SU-DHL-6 (cell line): ENCODE measurements around the gene SALL1.

Experiments
- EZH2phosphoT487 ChIP-seq: fragments of 200-600 bp; sonication (generic), shearing (Covaris generic); conservative IDR thresholded peaks from 2 replicates; pipeline ENCODE4 v1.6.1; 2018; ENCODE audit warnings: mild to moderate bottlenecking, antibody characterized with exemption, low read length, moderate library complexity, mixed read lengths
- TF ChIP-seq, protein P1 (sequence below): fragments of 200-600 bp; sonication (generic); IDR thresholded peaks from one replicate; pipeline ENCODE4 v1.5.1; 2017; ENCODE audit warnings: antibody characterized with exemption, mild to moderate bottlenecking, low read length, moderate library complexity; ENCODE audit not compliant: insufficient read depth, poor library complexity, severe bottlenecking

GRCh38 chr16:51134269-51134812 lies 16.7 kb downstream of the SALL1 start:
- TF ChIP-seq, protein P1, sequence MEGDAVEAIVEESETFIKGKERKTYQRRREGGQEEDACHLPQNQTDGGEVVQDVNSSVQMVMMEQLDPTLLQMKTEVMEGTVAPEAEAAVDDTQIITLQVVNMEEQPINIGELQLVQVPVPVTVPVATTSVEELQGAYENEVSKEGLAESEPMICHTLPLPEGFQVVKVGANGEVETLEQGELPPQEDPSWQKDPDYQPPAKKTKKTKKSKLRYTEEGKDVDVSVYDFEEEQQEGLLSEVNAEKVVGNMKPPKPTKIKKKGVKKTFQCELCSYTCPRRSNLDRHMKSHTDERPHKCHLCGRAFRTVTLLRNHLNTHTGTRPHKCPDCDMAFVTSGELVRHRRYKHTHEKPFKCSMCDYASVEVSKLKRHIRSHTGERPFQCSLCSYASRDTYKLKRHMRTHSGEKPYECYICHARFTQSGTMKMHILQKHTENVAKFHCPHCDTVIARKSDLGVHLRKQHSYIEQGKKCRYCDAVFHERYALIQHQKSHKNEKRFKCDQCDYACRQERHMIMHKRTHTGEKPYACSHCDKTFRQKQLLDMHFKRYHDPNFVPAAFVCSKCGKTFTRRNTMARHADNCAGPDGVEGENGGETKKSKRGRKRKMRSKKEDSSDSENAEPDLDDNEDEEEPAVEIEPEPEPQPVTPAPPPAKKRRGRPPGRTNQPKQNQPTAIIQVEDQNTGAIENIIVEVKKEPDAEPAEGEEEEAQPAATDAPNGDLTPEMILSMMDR = no peak
- TF ChIP-seq EZH2phosphoT487 = no peak
